ENCODE measurements around the gene SMARCA1. TPM values are rescaled to one million over a fixed set of nuclear protein-coding genes. Genes with fewer than 3 reads are reported as not detected.
A peak's percentile ranks its signal among the peaks of the same experiment; 100 is the strongest.
"Not testable (repeated sequence)": the region's sequence is repeated elsewhere in the genome, so short reads cannot be mapped to it uniquely, and the experiment has no call there.

Gene SMARCA1
- total RNA-seq (1 to 10 TPM in 2 of 5 donors, under 1 TPM in 3; 0.62 to 1.4 (median 0.98) TPM), total RNA-seq (0.17 to 3.0 (median 1.3) reads per million in 29 experiments)
- total RNA-seq (2013): 0.96 TPM

- WGBS (ENCODE audit: insufficient coverage): 3% methylated on average over 6 of the region's 54 CpGs
- POLR2A ChIA-PET: no interaction called here
- Histone ChIP-seq H3K27ac (ENCODE audit: low read length) (no peak within 1 kb of the TSS), H3K4me3 (ENCODE audit: control insufficient read depth in 1 of 2, extremely low read depth in 1 of 2, low read length in 1 of 2) (peak within 1 kb of the TSS; percentile 65 to 79), H3K9me3 (no peaks in the 10 kb centered on the region), H3K36me3 (ENCODE audit: control insufficient read depth in 2 of 2, extremely low read depth in 1 of 2, insufficient read depth in 1 of 2, low read length in 1 of 2) (no peaks in the 10 kb centered on the region), H3K27me3 (replicated peaks in 1 of 2; ENCODE audit: control insufficient read depth in 2 of 2, extremely low read depth in 1 of 2, insufficient read depth in 2 of 2, low read length in 1 of 2) (peaks cover 0 to 11% of the 10 kb centered on the region in 2 experiments), H3K4me1 (ENCODE audit: control insufficient read depth in 1 of 2, extremely low read depth in 1 of 2, insufficient read depth in 2 of 2, low read length in 2 of 2) (peaks cover 6 to 12% of the 10 kb centered on the region in 2 experiments)
- Mint-ChIP-seq H3K9me3 (peaks cover 0 to 3% (median 0%) of the 10 kb centered on the region in 3 donors), H3K36me3 (no peaks in the 10 kb centered on the region), H3K27me3 (peaks cover 4 to 19% of the 10 kb centered on the region in 2 donors), H3K4me3 (peak within 1 kb of the TSS; percentile 83 to 88 (median 83)), H3K27ac (peak within 1 kb of the TSS in 1 of 2 donors; percentile 55), H3K4me1 (peaks cover 8 to 13% (median 11%) of the 10 kb centered on the region in 3 donors)
- ATAC-seq (replicated peaks in 1 of 4): peak in 3 of 4 experiments; percentile 30 to 56 (median 55)
- CTCF ChIA-PET: no interaction called here
- peak in 11 of 35 experiments; percentile 0 to 23 (median 9) for DNase-seq
Measured at GRCh38 chrX:129523079-129523911, at the start of gene SMARCA1. Gene SMARCA1, minus strand, starts transcription at chrX:129523490. Its CDS starts 120 bp downstream, at chrX:129523370.

DNA sequence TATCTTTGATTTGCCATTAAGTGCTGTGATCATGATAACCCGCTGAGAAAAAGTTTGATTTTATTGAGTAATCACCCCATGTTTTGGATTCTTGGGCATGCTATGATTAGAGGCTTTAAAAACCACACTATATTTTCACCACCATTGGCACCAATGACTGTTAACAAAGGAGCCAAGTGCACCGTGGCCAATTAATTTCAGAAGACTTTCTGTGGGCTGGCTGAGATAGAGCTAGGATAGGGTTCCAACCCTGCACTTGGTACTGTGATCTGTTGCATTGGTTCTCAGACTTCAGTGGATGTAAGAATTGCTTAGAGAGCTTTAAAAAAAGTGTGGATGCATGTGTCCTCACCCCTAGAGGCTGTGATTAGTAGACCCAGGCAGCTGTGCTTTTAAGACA is 49.1 kb upstream of the SMARCA1 start:
- Mint-ChIP-seq H3K4me3 (no peak overlapping the region), H3K27ac (no peak overlapping the region), H3K4me1 (no peaks in the 10 kb centered on the region), H3K9me3 (no peaks in the 10 kb centered on the region), H3K36me3 (peaks cover 37% of the 10 kb centered on the region), H3K27me3 (no peaks in the 10 kb centered on the region)
- Histone ChIP-seq H3K27ac (ENCODE audit: low read length) (no peak overlapping the region), H3K9me3 (no peaks in the 10 kb centered on the region), H3K36me3 (ENCODE audit: control insufficient read depth in 2 of 2, extremely low read depth in 1 of 2, insufficient read depth in 1 of 2, low read length in 1 of 2) (peaks cover 0 to 5% of the 10 kb centered on the region in 2 donors), H3K4me1 (ENCODE audit: control insufficient read depth in 1 of 2, extremely low read depth in 1 of 2, insufficient read depth in 2 of 2, low read length in 2 of 2) (no peaks in the 10 kb centered on the region), H3K4me3 (ENCODE audit: control insufficient read depth in 1 of 2, extremely low read depth in 1 of 2, low read length in 1 of 2) (no peak overlapping the region), H3K27me3 (replicated peaks in 1 of 2; ENCODE audit: control insufficient read depth in 2 of 2, extremely low read depth in 1 of 2, insufficient read depth in 2 of 2, low read length in 1 of 2) (no peaks in the 10 kb centered on the region)
- no CpG with 5 or more reads among the region's 2 CpGs for WGBS (ENCODE audit: insufficient coverage)
- ATAC-seq (replicated peaks in 1 of 4) (no peak), DNase-seq (no peak)
- ChIA-PET CTCF (no interaction called here), POLR2A (interaction anchor here in 1 of 2 donors (0.6 kb wide), 1 partner anchor 15 kb away, joined by 3 read pairs; no protein-coding TSS in a partner anchor)

DNA sequence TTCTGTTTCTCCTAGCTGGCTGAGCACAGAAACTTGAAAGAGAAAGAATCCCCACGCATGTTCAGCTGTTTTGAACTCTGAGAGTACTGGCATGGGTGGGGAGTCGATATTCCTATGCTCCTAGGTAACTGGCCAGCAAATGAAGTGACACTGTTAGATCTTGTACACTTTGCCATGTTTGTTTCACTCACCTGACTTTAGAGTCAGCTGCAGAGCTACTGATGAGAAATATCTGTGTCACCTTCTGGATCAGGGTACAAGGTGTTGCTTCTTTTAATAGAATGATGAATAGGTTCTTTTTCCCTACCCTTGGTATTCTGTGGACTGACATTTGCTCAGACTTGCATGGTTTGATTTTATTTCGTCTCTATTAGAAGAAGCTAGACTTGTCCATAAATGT is 45.1 kb upstream of the SMARCA1 start:
- no CpG with 5 or more reads among the region's 3 CpGs for WGBS (ENCODE audit: insufficient coverage)
- ChIA-PET CTCF (no interaction called here), POLR2A (no interaction called here)
- peaks cover 0 to 3% of the 10 kb centered on the region in 2 experiments for H3K4me1 ChIP-seq (ENCODE audit: control insufficient read depth in 1 of 2, extremely low read depth in 1 of 2, insufficient read depth in 2 of 2, low read length in 2 of 2)
- no peak overlapping the region for H3K27ac ChIP-seq (ENCODE audit: low read length)
- Mint-ChIP-seq H3K36me3 (peaks cover 20% of the 10 kb centered on the region), H3K4me3 (no peak overlapping the region), H3K4me1 (peaks cover 11 to 12% (median 12%) of the 10 kb centered on the region in 3 donors), H3K27me3 (no peaks in the 10 kb centered on the region), H3K9me3 (no peaks in the 10 kb centered on the region), H3K27ac (no peak overlapping the region)
- ATAC-seq (replicated peaks in 1 of 4) (no peak), DNase-seq (no peak)
- no peak overlapping the region for H3K4me3 ChIP-seq (ENCODE audit: control insufficient read depth in 1 of 2, extremely low read depth in 1 of 2, low read length in 1 of 2)
- H3K27me3 ChIP-seq (replicated peaks in 1 of 2; ENCODE audit: control insufficient read depth in 2 of 2, extremely low read depth in 1 of 2, insufficient read depth in 2 of 2, low read length in 1 of 2): no peaks in the 10 kb centered on the region
- no peaks in the 10 kb centered on the region for H3K9me3 ChIP-seq
- H3K36me3 ChIP-seq (ENCODE audit: control insufficient read depth in 2 of 2, extremely low read depth in 1 of 2, insufficient read depth in 1 of 2, low read length in 1 of 2): no peaks in the 10 kb centered on the region

DNA sequence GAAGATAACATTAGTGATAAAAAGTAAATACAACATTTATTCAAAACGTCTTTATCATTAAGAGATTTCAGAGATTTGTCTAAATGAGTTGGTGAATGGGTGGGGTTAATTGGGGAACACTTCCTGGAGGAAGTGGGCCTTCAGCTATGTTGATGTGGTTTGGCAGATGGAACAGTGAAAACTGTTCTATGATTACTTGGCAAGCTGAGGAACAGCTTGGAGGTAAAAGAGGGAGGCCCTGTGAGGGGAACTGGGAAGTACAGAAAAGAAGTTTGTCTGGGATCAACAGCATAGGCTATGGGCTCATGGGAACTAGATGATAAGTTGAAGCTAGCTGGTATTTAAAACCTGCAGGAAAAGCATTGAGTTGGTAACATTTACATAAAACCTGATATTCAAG is 42.8 kb upstream of the SMARCA1 start:
- no CpG with 5 or more reads among the region's 1 CpG for WGBS (ENCODE audit: insufficient coverage)
- Histone ChIP-seq H3K4me3 (ENCODE audit: control insufficient read depth in 1 of 2, extremely low read depth in 1 of 2, low read length in 1 of 2) (no peak overlapping the region), H3K9me3 (no peaks in the 10 kb centered on the region), H3K27me3 (replicated peaks in 1 of 2; ENCODE audit: control insufficient read depth in 2 of 2, extremely low read depth in 1 of 2, insufficient read depth in 2 of 2, low read length in 1 of 2) (no peaks in the 10 kb centered on the region), H3K27ac (ENCODE audit: low read length) (no peak overlapping the region), H3K36me3 (ENCODE audit: control insufficient read depth in 2 of 2, extremely low read depth in 1 of 2, insufficient read depth in 1 of 2, low read length in 1 of 2) (peaks cover 1 to 3% of the 10 kb centered on the region in 2 donors), H3K4me1 (ENCODE audit: control insufficient read depth in 1 of 2, extremely low read depth in 1 of 2, insufficient read depth in 2 of 2, low read length in 2 of 2) (peaks cover 0 to 3% of the 10 kb centered on the region in 2 experiments)
- Mint-ChIP-seq H3K27ac (peak overlapping the region in 1 of 2 donors; percentile 36), H3K36me3 (peaks cover 36% of the 10 kb centered on the region), H3K27me3 (no peaks in the 10 kb centered on the region), H3K4me1 (peaks cover 11 to 12% (median 12%) of the 10 kb centered on the region in 3 donors), H3K4me3 (no peak overlapping the region), H3K9me3 (no peaks in the 10 kb centered on the region)
- ATAC-seq (replicated peaks in 1 of 4) (no peak), DNase-seq (no peak)
- ChIA-PET POLR2A (no interaction called here), CTCF (no interaction called here)

GRCh38 chrX:129565046-129565650 is 41.9 kb upstream of the SMARCA1 start:
- no peak for ATAC-seq (replicated peaks in 1 of 4)
- POLR2A ChIA-PET: interaction anchor here in 1 of 2 donors (0.6 kb wide), 1 partner anchor 22 kb away, joined by 3 read pairs; no protein-coding TSS in a partner anchor
- DNase-seq: no peak
- H3K36me3 ChIP-seq (ENCODE audit: control insufficient read depth in 2 of 2, extremely low read depth in 1 of 2, insufficient read depth in 1 of 2, low read length in 1 of 2): peaks cover 3 to 4% of the 10 kb centered on the region in 2 donors
- H3K27me3 Mint-ChIP-seq: no peaks in the 10 kb centered on the region
- no peak overlapping the region for H3K4me3 Mint-ChIP-seq
- peaks cover 11 to 12% (median 12%) of the 10 kb centered on the region in 3 donors for H3K4me1 Mint-ChIP-seq
- peak overlapping the region in 1 of 2 donors; percentile 4 for H3K27ac Mint-ChIP-seq
- no peaks in the 10 kb centered on the region for H3K27me3 ChIP-seq (replicated peaks in 1 of 2; ENCODE audit: control insufficient read depth in 2 of 2, extremely low read depth in 1 of 2, insufficient read depth in 2 of 2, low read length in 1 of 2)
- no peaks in the 10 kb centered on the region for H3K9me3 Mint-ChIP-seq
- no peaks in the 10 kb centered on the region for H3K9me3 ChIP-seq
- H3K27ac ChIP-seq (ENCODE audit: low read length): no peak overlapping the region
- peaks cover 34% of the 10 kb centered on the region for H3K36me3 Mint-ChIP-seq
- H3K4me1 ChIP-seq (ENCODE audit: control insufficient read depth in 1 of 2, extremely low read depth in 1 of 2, insufficient read depth in 2 of 2, low read length in 2 of 2): peaks cover 0 to 3% of the 10 kb centered on the region in 2 experiments
- CTCF ChIA-PET: interaction anchor here in 1 of 2 donors (0.6 kb wide), 1 partner anchor 268 kb away, joined by 7 read pairs; no protein-coding TSS in a partner anchor
- H3K4me3 ChIP-seq (ENCODE audit: control insufficient read depth in 1 of 2, extremely low read depth in 1 of 2, low read length in 1 of 2): no peak overlapping the region
- WGBS (ENCODE audit: insufficient coverage): 83% methylated on average over 2 of the region's 3 CpGs

GRCh38 chrX:129564345-129564744 is 41.1 kb upstream of the SMARCA1 start:
- H3K27me3 ChIP-seq (replicated peaks in 1 of 2; ENCODE audit: control insufficient read depth in 2 of 2, extremely low read depth in 1 of 2, insufficient read depth in 2 of 2, low read length in 1 of 2); H3K27me3 Mint-ChIP-seq; H3K36me3 ChIP-seq (ENCODE audit: control insufficient read depth in 2 of 2, extremely low read depth in 1 of 2, insufficient read depth in 1 of 2, low read length in 1 of 2); H3K9me3 Mint-ChIP-seq; H3K4me3 Mint-ChIP-seq; H3K9me3 ChIP-seq; H3K27ac Mint-ChIP-seq; H3K4me1 ChIP-seq (ENCODE audit: control insufficient read depth in 1 of 2, extremely low read depth in 1 of 2, insufficient read depth in 2 of 2, low read length in 2 of 2); ATAC-seq (replicated peaks in 1 of 4); CTCF ChIA-PET; POLR2A ChIA-PET; H3K4me3 ChIP-seq (ENCODE audit: control insufficient read depth in 1 of 2, extremely low read depth in 1 of 2, low read length in 1 of 2); DNase-seq; H3K27ac ChIP-seq (ENCODE audit: low read length): not testable (repeated sequence)
- Mint-ChIP-seq H3K36me3 (peaks cover 35% of the 10 kb centered on the region), H3K4me1 (peaks cover 11 to 12% (median 12%) of the 10 kb centered on the region in 3 donors)
- no CpG with 5 or more reads among the region's 5 CpGs for WGBS (ENCODE audit: insufficient coverage)
